ENCODE measurements around the gene CHODL.

- TF ChIP-seq CTCF (IDR thresholded peaks at IDR 0.05; ENCODE audit: extremely low read depth in 1 of 2, insufficient read depth in 1 of 2, low read depth in 1 of 2, low read length in 2 of 2) (no peak), POLR2A (IDR thresholded peaks at IDR 0.05; ENCODE audit: low read depth, low read length) (no peak), EZH2 (IDR thresholded peaks at IDR 0.05; ENCODE audit: borderline replicate concordance, low read depth, low read length, severe bottlenecking) (no peak), MYC (IDR thresholded peaks at IDR 0.05; ENCODE audit: low read depth, low read length) (no peak), POLR2AphosphoS5 (IDR thresholded peaks at IDR 0.05; ENCODE audit: insufficient read depth, low read depth, low read length) (no peak), JUN (IDR thresholded peaks at IDR 0.05; ENCODE audit: borderline replicate concordance, insufficient read depth, insufficient read length, low read depth) (no peak), MAX (IDR thresholded peaks at IDR 0.05; ENCODE audit: insufficient read depth, insufficient read length) (no peak)
Observed at GRCh38 chr21:18289876-18290275, 45.2 kb downstream of the CHODL start.
